A172 (cell line): ENCODE data around the gene IQUB. TPM values are rescaled to one million over a fixed set of nuclear protein-coding genes. Genes with fewer than 3 reads are reported as not detected.
"Not testable (repeated sequence)": the region's sequence is repeated elsewhere in the genome, so short reads cannot be mapped to it uniquely, and the experiment has no call there.

ENCODE experiments used
- DNase-seq: peaks from one replicate; pipeline ENCODE4 v3.0.0-alpha.2; 2015; ENCODE audit warnings: low spot score
- total RNA-seq: library from RNA; depleted of rRNA; stranded (reverse); fragments of >200 nt; shearing (Covaris generic); gene quantifications from 2 replicates; pipeline ENCODE4 v1.2.3, GENCODE V29; 2014

IQUB gene
- total RNA-seq, 1 experiment from 2014 or later: 0.22 TPM

DNA sequence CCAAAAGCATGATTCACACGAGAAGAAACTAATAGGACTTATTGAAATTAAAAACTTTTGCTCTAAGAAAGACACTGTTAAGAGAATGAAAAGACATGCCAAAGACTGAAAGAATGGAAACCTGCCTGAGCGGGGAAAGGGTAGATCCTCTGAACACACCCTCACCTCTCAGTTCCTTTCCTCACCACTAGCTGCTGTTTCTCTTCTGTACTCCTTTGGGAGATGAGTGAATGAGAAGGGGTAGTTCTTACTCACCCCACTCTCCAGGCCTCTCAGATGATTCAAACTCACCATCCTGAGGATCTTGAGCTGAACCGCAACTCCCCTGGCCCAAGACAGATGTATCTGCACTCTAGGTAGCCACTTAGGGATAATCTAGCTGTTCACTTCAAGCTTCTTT is 41.9 kb downstream of the IQUB start:
- DNase-seq: peak; percentile 4

GRCh38 chr7:123485721-123486120 is 48.7 kb downstream of the IQUB start:
- DNase-seq: no peak

- DNase-seq: no peak
Observed at GRCh38 chr7:123485187-123485586, 49.2 kb downstream of the IQUB start.

- no peak for DNase-seq
Observed at GRCh38 chr7:123484199-123484598, 50.2 kb downstream of the IQUB start.

DNA sequence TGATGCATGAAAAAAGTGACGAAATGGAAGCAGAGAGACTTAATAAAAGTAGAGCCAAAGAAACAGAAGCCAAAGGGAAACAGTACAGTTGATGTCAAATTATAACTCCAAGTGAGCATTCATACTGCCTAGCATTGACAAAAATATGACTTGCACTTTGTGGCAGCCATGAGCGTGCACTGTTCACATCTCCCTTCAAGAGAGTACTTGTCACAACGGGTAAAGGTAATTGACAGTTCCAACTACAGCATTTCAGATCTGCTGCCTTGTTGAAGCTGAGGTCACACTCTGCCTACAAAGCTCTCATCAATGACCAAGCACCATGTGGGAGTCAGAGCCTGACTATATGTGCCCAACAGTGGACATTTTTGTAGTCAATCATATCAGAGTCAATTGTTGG is 54.3 kb downstream of the IQUB start:
- DNase-seq: no peak

GRCh38 chr7:123478056-123478455 is 56.3 kb downstream of the IQUB start:
- DNase-seq: not testable (repeated sequence)

DNA sequence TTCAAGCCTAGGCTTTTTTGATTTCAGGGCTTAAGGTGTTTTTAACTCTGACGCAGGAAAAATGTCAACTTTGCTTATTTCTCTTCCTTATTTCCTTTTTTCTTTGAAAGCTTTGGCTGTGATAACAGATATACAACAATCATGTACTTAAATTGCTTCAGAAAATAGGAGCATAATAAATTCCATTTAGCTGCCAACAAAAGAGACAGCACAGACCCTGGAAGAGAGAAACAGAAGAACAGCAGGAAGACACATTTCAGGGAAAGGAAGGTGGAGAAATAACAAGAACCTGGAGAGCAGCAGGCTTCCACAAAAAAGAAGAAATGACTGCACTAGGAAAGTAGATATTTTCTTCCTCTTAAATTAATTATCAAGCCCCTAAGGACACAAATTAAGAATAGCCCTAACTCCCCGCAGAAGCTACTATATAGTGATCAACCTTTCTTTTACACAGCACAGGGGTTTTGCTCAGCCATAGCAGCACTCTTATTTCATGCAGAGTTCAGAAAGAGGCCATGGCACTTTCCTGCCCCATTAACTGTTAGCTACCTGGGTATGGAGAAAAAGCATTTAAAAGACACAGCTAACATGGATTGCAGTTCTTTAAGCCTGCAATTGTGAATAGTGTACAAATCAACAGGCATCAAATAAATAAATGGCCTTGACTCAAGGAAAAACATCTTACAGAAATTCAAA is 61.5 kb downstream of the IQUB start:
- no peak for DNase-seq

- DNase-seq: no peak
Observed at GRCh38 chr7:123472327-123472726, 62.1 kb downstream of the IQUB start.

- no peak for DNase-seq
Observed at GRCh38 chr7:123468303-123468702, 66.1 kb downstream of the IQUB start.

DNA sequence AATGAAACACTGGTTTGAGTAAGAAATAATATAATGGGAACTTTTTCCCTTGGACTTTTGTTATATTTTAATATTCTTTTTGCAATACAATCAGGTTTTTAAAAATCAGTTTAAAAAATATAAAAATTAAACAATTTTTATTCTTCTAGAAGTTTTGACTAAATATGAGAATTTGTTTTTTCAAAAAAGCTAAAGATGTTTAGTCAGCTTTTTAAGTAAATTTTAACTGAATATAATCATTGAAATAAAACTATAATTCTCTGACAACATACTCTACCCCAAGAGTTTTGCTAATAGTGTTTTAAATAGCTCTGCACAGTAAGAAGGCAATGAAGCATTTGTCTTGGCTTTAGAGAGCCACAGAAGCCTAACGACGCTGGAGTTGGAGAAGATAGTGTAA is 70.5 kb downstream of the IQUB start:
- DNase-seq: no peak

- peak; percentile 84 for DNase-seq
Observed at GRCh38 chr7:123460616-123461015, 73.8 kb downstream of the IQUB start.

DNA sequence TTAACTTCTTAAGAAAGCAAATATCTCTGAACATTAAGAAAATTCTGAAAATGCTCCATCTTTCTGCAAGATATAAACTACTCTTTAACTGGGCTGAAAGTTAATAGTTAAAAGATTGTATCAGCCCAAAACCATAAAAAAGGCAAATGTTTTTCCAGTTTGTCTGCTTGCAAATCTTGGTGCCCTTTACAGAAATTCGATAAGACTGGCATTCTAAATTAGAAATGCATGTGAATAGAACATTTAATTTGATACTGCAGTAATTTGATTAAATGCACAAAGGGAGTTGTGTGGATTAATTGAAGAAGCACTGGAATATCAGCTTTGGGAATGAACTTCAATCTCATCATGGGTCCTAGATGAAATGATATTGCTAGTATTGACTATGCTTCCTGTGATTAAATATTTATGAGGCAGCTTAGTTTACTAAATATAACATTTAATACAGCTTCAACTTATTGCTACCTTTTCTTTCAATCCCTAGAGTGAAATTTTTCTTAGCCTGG is 78.4 kb downstream of the IQUB start:
- no peak for DNase-seq

GRCh38 chr7:123440101-123440548 is 94.3 kb downstream of the IQUB start:
- DNase-seq: no peak

DNA sequence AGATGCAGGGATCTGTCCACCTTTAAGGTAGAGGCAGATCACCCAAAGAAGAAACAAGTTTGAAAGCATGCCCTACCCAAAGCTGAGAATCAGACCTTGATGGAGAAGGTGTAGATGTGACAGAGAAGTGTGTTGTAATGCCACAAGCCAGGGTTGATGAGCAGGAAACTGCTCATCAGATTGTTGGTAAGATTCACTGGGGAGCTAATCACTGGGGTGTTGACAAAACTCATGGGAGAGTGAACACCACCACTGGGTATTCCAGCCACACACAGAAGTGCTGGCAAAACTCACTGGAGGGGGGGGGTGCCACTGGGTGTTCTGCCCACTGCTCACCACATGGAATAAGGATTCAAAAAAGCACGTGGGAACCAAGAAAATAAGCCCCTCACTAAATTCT is 95.2 kb downstream of the IQUB start:
- DNase-seq: no peak

- DNase-seq: peak; percentile 65
Observed at GRCh38 chr7:123437447-123437995, 96.9 kb downstream of the IQUB start.

GRCh38 chr7:123435080-123435700 is 99.2 kb downstream of the IQUB start:
- DNase-seq: no peak

- no peak for DNase-seq
Observed at GRCh38 chr7:123433665-123434064, 100.7 kb downstream of the IQUB start.

GRCh38 chr7:123432601-123433000 is 101.8 kb downstream of the IQUB start:
- no peak for DNase-seq

DNA sequence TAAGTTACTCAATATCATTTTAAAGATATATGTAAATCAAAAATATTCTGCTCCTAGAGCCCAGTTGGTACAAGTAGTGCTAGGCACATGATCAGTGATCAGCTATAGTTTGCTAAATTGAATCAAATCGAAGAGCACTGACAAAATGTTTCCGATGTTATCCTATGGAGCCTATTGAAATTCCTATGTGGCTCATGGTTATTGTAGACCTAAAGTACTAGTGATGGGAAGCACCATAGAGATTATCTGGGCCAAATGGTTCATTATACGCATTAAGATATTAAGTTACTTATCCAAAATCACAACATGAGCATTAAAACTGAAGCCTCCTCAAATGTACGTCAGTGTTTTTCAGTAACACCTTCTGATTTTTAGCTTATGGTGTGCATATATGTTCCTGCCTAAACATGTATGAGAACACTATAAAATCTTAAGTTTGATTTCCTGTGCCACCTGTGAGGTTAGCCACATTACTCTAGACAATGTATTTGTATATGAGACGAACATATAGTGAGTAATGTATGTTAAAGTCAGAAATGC is 103.2 kb downstream of the IQUB start:
- no peak for DNase-seq

DNA sequence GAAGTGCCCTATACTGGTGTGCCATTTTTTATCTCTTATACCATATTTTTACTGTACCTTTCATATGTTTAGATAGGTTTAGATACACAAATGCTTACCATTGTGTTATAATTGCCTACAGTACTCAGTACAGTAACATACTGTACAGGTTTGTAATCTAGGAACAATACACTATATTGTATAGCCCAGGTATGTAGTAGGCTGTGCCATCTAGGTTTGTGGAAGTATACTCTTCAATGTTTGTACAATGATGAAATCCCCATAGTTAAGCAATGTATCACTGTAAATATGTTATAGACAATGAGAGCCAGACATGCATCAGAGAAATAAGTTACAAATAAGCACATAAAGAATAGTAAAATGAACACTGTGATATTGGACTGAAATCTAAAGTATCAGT is 109.1 kb downstream of the IQUB start:
- DNase-seq: no peak

- DNase-seq: no peak
Observed at GRCh38 chr7:123424463-123424862, 109.9 kb downstream of the IQUB start.

- no peak for DNase-seq
Observed at GRCh38 chr7:123423622-123424021, 110.8 kb downstream of the IQUB start.

- DNase-seq: no peak
Observed at GRCh38 chr7:123417580-123417979, 116.8 kb downstream of the IQUB start.
